Endothelial cell of umbilical vein (primary cell): ENCODE measurements around the gene CP.

ENCODE experiments used
- CTCF ChIP-seq, 2 donors: IDR thresholded peaks; 1 replicate in 1 of 2; 2 replicates in 1 of 2; pipeline ENCODE4 v1.5.1; 2011; ENCODE audit warnings: low read length in 2 of 2, mild to moderate bottlenecking in 2 of 2, moderate library complexity in 2 of 2, control low read depth in 1 of 2, inconsistent platforms in 1 of 2, low read depth in 1 of 2; ENCODE audit not compliant: insufficient read depth in 1 of 2; ENCODE audit errors: extremely low read depth in 1 of 2
- EZH2 ChIP-seq: IDR thresholded peaks from 2 replicates; pipeline ENCODE4 v1.6.1; 2012; ENCODE audit warnings: borderline replicate concordance, low read depth, mild to moderate bottlenecking, moderate library complexity, low read length, inconsistent platforms; ENCODE audit not compliant: severe bottlenecking
- FOS ChIP-seq: IDR thresholded peaks from 2 replicates; pipeline ENCODE4 v1.6.1; 2011; ENCODE audit warnings: mild to moderate bottlenecking, low read length, moderate library complexity, borderline replicate concordance; ENCODE audit not compliant: insufficient read depth
- MAX ChIP-seq: IDR thresholded peaks from 2 replicates; pipeline ENCODE4 v1.6.1; 2011; ENCODE audit not compliant: insufficient read depth, insufficient read length
- MYC ChIP-seq: IDR thresholded peaks from one replicate; pipeline ENCODE4 v1.6.1; 2011; ENCODE audit warnings: mild to moderate bottlenecking, low read depth, low read length
- POLR2A ChIP-seq: IDR thresholded peaks from 2 replicates; pipeline ENCODE4 v1.6.1; 2012; ENCODE audit warnings: low read depth, mild to moderate bottlenecking, control low read depth, low read length

- no peak for TF ChIP-seq CTCF (IDR thresholded peaks at IDR 0.05; ENCODE audit: extremely low read depth in 1 of 2, insufficient read depth in 1 of 2, low read depth in 1 of 2, low read length in 2 of 2)
- TF ChIP-seq POLR2A = no peak
- no peak for TF ChIP-seq MYC
- no peak for TF ChIP-seq EZH2
- no peak for TF ChIP-seq FOS
- no peak for TF ChIP-seq MAX
These were observed 14.2 kb downstream of the CP start for GRCh38 chr3:149207475-149207874.
